IMR-90 (cell line): ENCODE results near the gene CCDC182. TPM values are rescaled to one million over a fixed set of nuclear protein-coding genes. Genes with fewer than 3 reads are reported as not detected.

ENCODE experiments used
- ATAC-seq: fragments of 200-7000 bp; cut with Tn5 transposase; 2 replicates; pipeline ENCODE4 v1.9.1; 2020; ENCODE audit warnings: low read depth, mild to moderate bottlenecking, moderate library complexity
- BruUV-seq: library from RNA; stranded (reverse); fragments of 400-500 nt; replicated peaks from 2 replicates; lab custom pipeline; 2021; lab: Mats Ljungman, UMichigan
- CTCF ChIA-PET: fragments of 300-600 bp; formaldehyde crosslinking; extraction: SDS; loops from one replicate; lab custom pipeline; 2021; ENCODE audit warnings: antibody characterized with exemption; lab: Yijun Ruan, JAX
- POLR2A ChIA-PET: fragments of 300-600 bp; sonication (Branson Sonifier 250); formaldehyde crosslinking; loops from one replicate; lab custom pipeline; 2022; ENCODE audit warnings: antibody characterized with exemption; ENCODE audit not compliant: unreplicated experiment; lab: Charles Lee
- DNase-seq: peaks from one replicate; pipeline ENCODE4 v3.0.0; 2013
- H2AFZ ChIP-seq: replicated peaks from 2 replicates; pipeline ENCODE3; 2013; ENCODE audit warnings: low read length, mild to moderate bottlenecking; ENCODE audit not compliant: poor library complexity
- H2AK5ac ChIP-seq: 2 replicates; pipeline ENCODE4 v1.6.1; 2013; ENCODE audit warnings: low read depth, low read length, inconsistent platforms
- H2AK9ac ChIP-seq: replicated peaks from 2 replicates; pipeline ENCODE3; 2013; ENCODE audit warnings: mild to moderate bottlenecking, low read depth, low read length, moderate library complexity; ENCODE audit not compliant: poor library complexity
- H2BK120ac ChIP-seq: 2 replicates; pipeline ENCODE4 v1.6.1; 2013; ENCODE audit warnings: low read depth, low read length, inconsistent platforms
- H2BK15ac ChIP-seq: 3 replicates; pipeline ENCODE4 v1.6.1; 2013; ENCODE audit warnings: low read depth, low read length, inconsistent platforms
- H2BK20ac ChIP-seq: 2 replicates; pipeline ENCODE4 v1.6.1; 2013; ENCODE audit warnings: low read depth, mild to moderate bottlenecking, inconsistent platforms, low read length, moderate library complexity
- H2BK5ac ChIP-seq: 2 replicates; pipeline ENCODE4 v1.6.1; 2013; ENCODE audit warnings: mild to moderate bottlenecking, low read depth, low read length, inconsistent platforms; ENCODE audit not compliant: poor library complexity, severe bottlenecking
- H3K14ac ChIP-seq: replicated peaks from 2 replicates; pipeline ENCODE4 v1.6.1; 2013; ENCODE audit warnings: low read depth, low read length, inconsistent platforms
- H3K18ac ChIP-seq: 2 replicates; pipeline ENCODE4 v1.6.1; 2013; ENCODE audit warnings: low read depth, low read length, control low read depth
- H3K23ac ChIP-seq: 2 replicates; pipeline ENCODE4 v1.6.1; 2013; ENCODE audit warnings: low read depth, low read length, inconsistent platforms
- H3K27ac ChIP-seq: 2 replicates; pipeline ENCODE4 v1.5.1; 2013; ENCODE audit warnings: mild to moderate bottlenecking, control low read depth, low read length; ENCODE audit not compliant: insufficient read depth
- H3K27me3 ChIP-seq: 2 replicates; pipeline ENCODE4 v1.6.1; 2013; ENCODE audit warnings: low read length; ENCODE audit not compliant: control insufficient read depth, insufficient read depth
- H3K36me3 ChIP-seq: 2 replicates; pipeline ENCODE4 v1.6.1; 2013; ENCODE audit warnings: low read length, mixed read lengths; ENCODE audit not compliant: control insufficient read depth, insufficient read depth
- H3K4ac ChIP-seq: 2 replicates; pipeline ENCODE4 v1.6.1; 2013; ENCODE audit warnings: low read depth, low read length, inconsistent platforms
- H3K4me1 ChIP-seq: 2 replicates; pipeline ENCODE4 v1.6.1; 2013; ENCODE audit warnings: low read length, mixed read lengths; ENCODE audit not compliant: control insufficient read depth, insufficient read depth
- H3K4me2 ChIP-seq: 2 replicates; pipeline ENCODE4 v1.6.1; 2013; ENCODE audit warnings: low read depth, mild to moderate bottlenecking, control low read depth, low read length, moderate library complexity
- H3K4me3 ChIP-seq: 2 replicates; pipeline ENCODE4 v1.5.1; 2013; ENCODE audit warnings: low read depth, mild to moderate bottlenecking, control low read depth, low read length, moderate library complexity; ENCODE audit not compliant: insufficient read depth
- H3K56ac ChIP-seq: 2 replicates; pipeline ENCODE4 v1.6.1; 2013; ENCODE audit warnings: low read length, inconsistent platforms; ENCODE audit not compliant: insufficient read depth; ENCODE audit errors: extremely low read depth
- H3K79me1 ChIP-seq, 2 experiments: 2 replicates each; pipeline ENCODE4 v1.6.1; 2013; ENCODE audit warnings: low read length in 2 of 2, inconsistent platforms in 1 of 2, low read depth in 1 of 2
- H3K9ac ChIP-seq: 2 replicates; pipeline ENCODE4 v1.6.1; 2013; ENCODE audit warnings: low read depth, low read length, control low read depth
- H3K9me1 ChIP-seq: 2 replicates; pipeline ENCODE4 v1.6.1; 2013; ENCODE audit warnings: low read length, inconsistent platforms; ENCODE audit not compliant: insufficient read depth
- H3K9me3 ChIP-seq: 2 replicates; pipeline ENCODE4 v1.6.1; 2013; ENCODE audit warnings: low read length; ENCODE audit not compliant: control insufficient read depth, insufficient read depth
- H4K20me1 ChIP-seq: 2 replicates; pipeline ENCODE4 v1.6.1; 2013; ENCODE audit warnings: low read length, inconsistent platforms; ENCODE audit not compliant: insufficient read depth
- H4K5ac ChIP-seq: 2 replicates; pipeline ENCODE4 v1.6.1; 2013; ENCODE audit warnings: mild to moderate bottlenecking, low read depth, low read length, control low read depth
- H4K8ac ChIP-seq, 2 experiments: 2 replicates each; pipeline ENCODE4 v1.6.1; 2013; ENCODE audit warnings: low read depth in 2 of 2, low read length in 2 of 2, control low read depth in 1 of 2, inconsistent platforms in 1 of 2
- H4K91ac ChIP-seq: 2 replicates; pipeline ENCODE4 v1.6.1; 2013; ENCODE audit warnings: low read depth, low read length, inconsistent platforms; ENCODE audit not compliant: insufficient read depth
- BHLHE40 ChIP-seq: fragments of 150-350 bp; IDR thresholded peaks from 2 replicates; pipeline ENCODE4 v1.6.1; 2016; ENCODE audit warnings: mild to moderate bottlenecking, low read depth, low read length
- CTCF ChIP-seq: conservative IDR thresholded peaks from 2 replicates; pipeline ENCODE4 v1.5.1; 2012; ENCODE audit warnings: mild to moderate bottlenecking, low read depth, low read length, improper control_type of control experiment
- FOS ChIP-seq: fragments of 150-350 bp; IDR thresholded peaks from 2 replicates; pipeline ENCODE4 v1.6.1; 2016; ENCODE audit warnings: low read depth, low read length
- MAFK ChIP-seq: IDR thresholded peaks from 2 replicates; pipeline ENCODE4 v1.6.1; 2012; ENCODE audit warnings: low read depth, low read length, improper control_type of control experiment
- MAZ ChIP-seq: IDR thresholded peaks from 2 replicates; pipeline ENCODE4 v1.6.1; 2012; ENCODE audit warnings: low read depth, mild to moderate bottlenecking, low read length, improper control_type of control experiment, moderate library complexity, borderline replicate concordance
- NFE2L2 ChIP-seq: fragments of 150-350 bp; IDR thresholded peaks from 2 replicates; pipeline ENCODE4 v1.6.1; 2016; ENCODE audit warnings: low read depth, mild to moderate bottlenecking, low read length
- POLR2A ChIP-seq: IDR thresholded peaks from 2 replicates; pipeline ENCODE4 v1.6.1; 2012; ENCODE audit warnings: mild to moderate bottlenecking, low read depth, low read length
- RCOR1 ChIP-seq: IDR thresholded peaks from 2 replicates; pipeline ENCODE4 v1.6.1; 2012; ENCODE audit warnings: mild to moderate bottlenecking, low read length, improper control_type of control experiment; ENCODE audit not compliant: insufficient replicate concordance
- RFX5 ChIP-seq: IDR thresholded peaks from 2 replicates; pipeline ENCODE4 v1.8.0; 2012; ENCODE audit warnings: low read depth, mild to moderate bottlenecking, low read length, moderate library complexity
- SMC3 ChIP-seq: fragments of 150-350 bp; IDR thresholded peaks from 2 replicates; pipeline ENCODE4 v1.6.1; 2016; ENCODE audit warnings: low read depth, mild to moderate bottlenecking, antibody characterized with exemption, low read length, moderate library complexity
- WGBS, 2 experiments: methylation state at CpG; one replicate each; pipeline versions ENCODE4 v1.1.5 to v1.1.7; 2013; ENCODE audit warnings: missing lambda C conversion rate in 2 of 2; ENCODE audit not compliant: insufficient read length in 1 of 2; ENCODE audit errors: extremely low coverage in 2 of 2; 5-methylcytosine and 5-hydroxymethylcytosine counted together
- dilution Hi-C: fragments of 300-500 bp; cut with HindIII; formaldehyde crosslinking; loops from one replicate; pipeline ENCODE4 v1.14.3; 2018; ENCODE audit warnings: low sequenced_read_pairs; ENCODE audit not compliant: unreplicated experiment
- in situ Hi-C: fragments of 300-500 bp; cut with MboI; formaldehyde crosslinking; loops from 3 replicates; pipeline ENCODE4 v1.14.3; 2019; ENCODE audit warnings: low sequenced_read_pairs, inconsistent platforms, mixed read lengths
- intact Hi-C: fragments of 100-400 bp; cut with micrococcal nuclease; formaldehyde crosslinking; loops from 2 replicates; pipeline ENCODE4 v1.10.0; 2022
- polyA plus RNA-seq, 3 experiments: library from polyadenylated mRNA; depleted of rRNA; stranded (reverse); fragments of >200 nt; gene quantifications; 2 replicates each; pipeline ENCODE4 v1.2.3, GENCODE V29; 2012; ENCODE audit warnings: low replicate concordance in 1 of 3
- total RNA-seq: library from RNA; depleted of rRNA; stranded (reverse); fragments of >200 nt; gene quantifications from 2 replicates; pipeline ENCODE4 v1.2.3, GENCODE V29; 2012

Gene CCDC182
- total and polyA plus RNA-seq, 2 of the 4 experiments (the other 2 are of a cell fraction) = not detected

GRCh38 chr17:57766318-57766943 is 21.3 kb upstream of the CCDC182 start:
- ChIA-PET CTCF (interaction anchor here (1.9 kb wide), 1 partner anchor 17 kb away, joined by 6 read pairs; no protein-coding TSS in a partner anchor), POLR2A (no interaction called here)
- Histone ChIP-seq H3K79me1 (no peaks in the 10 kb centered on the region), H2BK20ac (no peak overlapping the region), H3K4ac (no peak overlapping the region), H2AFZ (no peak overlapping the region), H3K23ac (no peak overlapping the region), H2AK5ac (no peak overlapping the region), H3K14ac (no peak overlapping the region), H3K36me3 (no peaks in the 10 kb centered on the region), H3K4me2 (no peak overlapping the region), H3K9ac (no peak overlapping the region), H4K20me1 (no peaks in the 10 kb centered on the region), H3K27me3 (peaks cover 31% of the 10 kb centered on the region), H3K18ac (no peak overlapping the region), H3K56ac (no peak overlapping the region), H4K91ac (no peak overlapping the region), H2BK15ac (no peak overlapping the region), H4K8ac (no peak overlapping the region), H3K9me3 (no peaks in the 10 kb centered on the region), H3K27ac (no peak overlapping the region), H4K5ac (no peak overlapping the region), H3K9me1 (no peaks in the 10 kb centered on the region), H2AK9ac (no peak overlapping the region), H2BK5ac (no peak overlapping the region), H3K4me3 (no peak overlapping the region), H2BK120ac (no peak overlapping the region), H3K4me1 (no peaks in the 10 kb centered on the region)
- in situ Hi-C loops = no loop called here
- no peak for DNase-seq
- no TSS peak for BruUV-seq
- WGBS, 2 experiments = 56% methylated on average over 1 of the region's 2 CpGs; no CpG with 5 or more reads in 1 of the 2 experiments
- intact Hi-C loops = no loop called here
- TF ChIP-seq MAZ (no peak), SMC3 (no peak), NFE2L2 (no peak), POLR2A (no peak), BHLHE40 (no peak), MAFK (no peak), RCOR1 (no peak), FOS (no peak), RFX5 (no peak), CTCF (no peak)
- dilution Hi-C loops = no loop called here
- ATAC-seq = no peak
